GM12878 (cell line): Measurements from ENCODE around the gene CSNK1G2. TPM values are rescaled to one million over a fixed set of nuclear protein-coding genes. Genes with fewer than 3 reads are reported as not detected.

ENCODE experiments used
- ATAC-seq: fragments of 200-7000 bp; cut with Tn5 transposase; 3 replicates; pipeline ENCODE4 v1.9.1; 2020; ENCODE audit warnings: mild to moderate bottlenecking, moderate library complexity
- BruUV-seq: library from RNA; stranded (reverse); fragments of 400-500 nt; replicated peaks from 2 replicates; lab custom pipeline; 2021; lab: Mats Ljungman, UMichigan
- CTCF ChIA-PET: fragments of 300-600 bp; sonication (Branson Sonifier 250); formaldehyde crosslinking; extraction: SDS; loops from one replicate; lab custom pipeline; 2021; ENCODE audit warnings: inconsistent platforms; lab: Yijun Ruan, JAX
- POLR2A ChIA-PET: fragments of 350-600 bp; formaldehyde crosslinking; extraction: SDS; loops from one replicate; lab custom pipeline; 2021; ENCODE audit warnings: inconsistent platforms; lab: Charles Lee
- RAD21 ChIA-PET: fragments of 300-600 bp; sonication (Branson Sonifier 250); formaldehyde crosslinking; loops from one replicate; lab custom pipeline; 2023; ENCODE audit warnings: antibody characterized with exemption; ENCODE audit not compliant: unreplicated experiment; lab: Charles Lee
- SMC1A ChIA-PET: fragments of 300-600 bp; sonication (Branson Sonifier 250); formaldehyde crosslinking; loops from one replicate; lab custom pipeline; 2023; ENCODE audit not compliant: unreplicated experiment, uncharacterized antibody; lab: Charles Lee
- DNase-seq: peaks from one replicate; pipeline ENCODE4 v3.0.0-alpha.2; 2011; ENCODE audit warnings: low read depth, low spot score
- FAIRE-seq: peaks from 3 replicates; lab custom pipeline; 2011; peaks lifted over from hg19 to GRCh38; lab: Jason Lieb, UNC
- H2AFZ ChIP-seq: 2 replicates; pipeline ENCODE4 v1.6.0; 2011; ENCODE audit warnings: low read depth, low read length, control low read depth; ENCODE audit not compliant: control insufficient read depth
- H3K27ac ChIP-seq: 2 replicates; pipeline ENCODE4 v1.5.1; 2011; ENCODE audit warnings: control low read depth; ENCODE audit not compliant: control insufficient read depth, insufficient read depth
- H3K27me3 ChIP-seq, 2 experiments: replicated peaks in 1 of 2; 2 replicates each; pipeline versions ENCODE4 v1.6.0 to v1.6.1; 2011; ENCODE audit warnings: low read length in 1 of 2; ENCODE audit not compliant: control insufficient read depth in 2 of 2, insufficient read depth in 2 of 2
- H3K36me3 ChIP-seq, 2 experiments: 2 replicates each; pipeline ENCODE4 v1.5.1; 2011; ENCODE audit warnings: low read length in 1 of 2; ENCODE audit not compliant: control insufficient read depth in 2 of 2, insufficient read depth in 2 of 2
- H3K4me1 ChIP-seq: 2 replicates; pipeline ENCODE4 v1.6.1; 2011; ENCODE audit warnings: mild to moderate bottlenecking, low read length, moderate library complexity, mixed read lengths; ENCODE audit not compliant: control insufficient read depth, insufficient read depth
- H3K4me2 ChIP-seq: 2 replicates; pipeline ENCODE4 v1.6.0; 2011; ENCODE audit warnings: control low read depth; ENCODE audit not compliant: control insufficient read depth, insufficient read depth
- H3K4me3 ChIP-seq: fragments of 200-600 bp; sonication (generic); 2 replicates; pipeline ENCODE4 v1.5.1; 2016
- H3K79me2 ChIP-seq: 2 replicates; pipeline ENCODE4 v1.6.0; 2011; ENCODE audit warnings: low read length; ENCODE audit not compliant: control insufficient read depth, insufficient read depth
- H3K9ac ChIP-seq: 2 replicates; pipeline ENCODE4 v1.8.0; 2011; ENCODE audit warnings: low read length, control low read depth, mixed read lengths; ENCODE audit not compliant: control insufficient read depth, insufficient read depth
- H3K9me3 ChIP-seq: replicated peaks from 3 replicates; pipeline ENCODE4 v1.5.1; 2011; ENCODE audit warnings: mild to moderate bottlenecking, low read length; ENCODE audit not compliant: control insufficient read depth, insufficient read depth
- H4K20me1 ChIP-seq: 2 replicates; pipeline ENCODE4 v1.6.0; 2011; ENCODE audit not compliant: control insufficient read depth, insufficient read depth
- CBX5 ChIP-seq: sonication (generic); IDR thresholded peaks from 2 replicates; pipeline ENCODE4 v1.6.1; 2016; ENCODE audit warnings: low read depth, moderate library complexity, mild to moderate bottlenecking, inconsistent platforms
- FOS ChIP-seq: IDR thresholded peaks from 3 replicates; pipeline ENCODE4 v1.6.1; 2011; ENCODE audit warnings: borderline replicate concordance; ENCODE audit not compliant: insufficient read length; ENCODE audit errors: extremely low read depth
- NR2C1 ChIP-seq: fragments of 450-650 bp; IDR thresholded peaks from 2 replicates; pipeline ENCODE4 v1.6.1; 2017; ENCODE audit warnings: antibody characterized with exemption, mild to moderate bottlenecking, moderate library complexity
- PAX5 ChIP-seq: IDR thresholded peaks from 2 replicates; pipeline ENCODE4 v1.6.1; 2011; ENCODE audit warnings: low read depth, low read length, borderline replicate concordance
- SP1 ChIP-seq: IDR thresholded peaks from one replicate; pipeline ENCODE4 v1.6.1; 2011; ENCODE audit warnings: low read depth, low read length
- STAT3 ChIP-seq: IDR thresholded peaks from 2 replicates; pipeline ENCODE4 v1.6.1; 2011; ENCODE audit warnings: low read depth, low read length, improper control_type of control experiment
- SUZ12 ChIP-seq: fragments of 200-600 bp; sonication (generic); IDR thresholded peaks from one replicate; pipeline ENCODE4 v1.6.1; 2018; ENCODE audit warnings: antibody characterized with exemption, mild to moderate bottlenecking; ENCODE audit not compliant: unreplicated experiment
- TARDBP ChIP-seq: IDR thresholded peaks from 2 replicates; pipeline ENCODE4 v1.6.1; 2016; ENCODE audit warnings: borderline replicate concordance
- ZBED1 ChIP-seq: IDR thresholded peaks from 2 replicates; pipeline ENCODE4 v1.6.1; 2016; ENCODE audit warnings: borderline replicate concordance
- ZNF622 ChIP-seq: fragments of 450-650 bp; IDR thresholded peaks from 2 replicates; pipeline ENCODE4 v1.6.1; 2017; ENCODE audit warnings: mild to moderate bottlenecking, inconsistent platforms
- WGBS: methylation state at CpG from one replicate; pipeline ENCODE4 v1.1.6; 2016; ENCODE audit warnings: low lambda C conversion rate; ENCODE audit not compliant: insufficient replicate concordance, insufficient coverage; ENCODE audit errors: missing lambda C conversion rate; 5-methylcytosine and 5-hydroxymethylcytosine counted together
- in situ Hi-C: fragments of 300-500 bp; cut with MboI; formaldehyde crosslinking; loops from 9 replicates; pipeline ENCODE4 v1.14.3; 2018; ENCODE audit warnings: mixed read lengths
- intact Hi-C: fragments of 100-400 bp; cut with micrococcal nuclease; formaldehyde crosslinking; loops from one replicate; pipeline ENCODE4 v1.14.2; 2022; ENCODE audit not compliant: unreplicated experiment
- polyA plus RNA-seq, 11 experiments: library from polyadenylated mRNA; depleted of rRNA in 4 of 11; unstranded in 6 of 11; stranded (reverse) in 5 of 11; fragments of >200 nt; fragmentation: Nextera tagmentation in 4 of 11; fragmentation: Illumina TruSeq in 1 of 11; extraction: Ambion mirVana in 4 of 11; extraction: Trizol in 1 of 11; gene quantifications; 1 replicate in 1 of 11; 2 replicates in 10 of 11; pipeline versions ENCODE4 v1.2.1 to v1.2.3, GENCODE V29; 2011 to 2016; ENCODE audit warnings: inconsistent platforms in 2 of 11, missing spikeins in 2 of 11, low read depth in 1 of 11
- total RNA-seq, 4 experiments: library from RNA; depleted of rRNA in 3 of 4; stranded (reverse); fragments of >200 nt in 3 of 4; fragmentation: Illumina TruSeq in 1 of 4; extraction: Trizol in 1 of 4; gene quantifications; 2 replicates each; pipeline versions ENCODE4 v1.2.1 to v1.2.3, GENCODE V29; 2013 to 2021
- TF ChIP-seq, protein P1 (sequence below): fragments of 450-650 bp; IDR thresholded peaks from 2 replicates; pipeline ENCODE4 v1.6.1; 2017; ENCODE audit warnings: borderline replicate concordance
- TF ChIP-seq, protein P2 (sequence below): fragments of 450-650 bp; IDR thresholded peaks from 2 replicates; pipeline ENCODE4 v1.6.1; 2014; ENCODE audit warnings: mild to moderate bottlenecking
- TF ChIP-seq, protein P3 (sequence below): IDR thresholded peaks from 2 replicates; pipeline ENCODE4 v1.6.1; 2012; ENCODE audit warnings: low read depth, low read length, improper control_type of control experiment
- TF ChIP-seq, protein P4 (sequence below): fragments of 150-350 bp; IDR thresholded peaks from 2 replicates; pipeline ENCODE4 v1.6.1; 2014; ENCODE audit warnings: mild to moderate bottlenecking, low read depth, low read length
- TF ChIP-seq, protein P5 (sequence below): IDR thresholded peaks from 2 replicates; pipeline ENCODE4 v1.6.1; 2011; ENCODE audit warnings: mild to moderate bottlenecking, low read depth, low read length, moderate library complexity; ENCODE audit not compliant: insufficient replicate concordance
- TF ChIP-seq, protein P6 (sequence below): fragments of 450-650 bp; conservative IDR thresholded peaks from 2 replicates; pipeline ENCODE4 v1.6.1; 2017; ENCODE audit warnings: mild to moderate bottlenecking, moderate library complexity

The CSNK1G2 gene
- total and polyA plus RNA-seq, 10 of the 15 experiments (the other 5 are each of a cell fraction or from before 2014, with no cell fraction given): 0.64 to 109 (median 25.0) TPM

DNA sequence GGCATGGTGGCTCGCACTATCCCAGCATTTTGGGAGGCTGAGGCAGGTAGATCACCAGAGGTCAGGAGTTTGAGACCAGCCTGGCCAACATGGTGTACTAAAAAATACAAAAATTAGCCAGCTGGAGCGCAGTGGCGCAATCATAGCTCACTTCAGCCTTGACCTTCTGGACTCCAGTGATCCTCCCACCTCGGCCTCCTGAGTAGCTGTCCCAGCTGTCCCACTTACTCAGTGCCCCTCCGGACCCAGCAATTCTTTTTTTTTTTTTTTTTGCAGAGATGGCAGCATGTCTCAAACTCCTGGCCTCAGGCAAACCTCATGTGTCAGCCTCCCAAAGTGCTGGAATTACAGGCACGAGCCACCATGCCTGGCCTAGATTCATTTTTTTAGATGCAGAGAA is 38.0 kb upstream of the CSNK1G2 start:
- H3K4me2 ChIP-seq: peak overlapping the region; percentile 15; the same call in 1 of the 2 replicates
- no peak for DNase-seq
- SMC1A ChIA-PET: no interaction called here
- in situ Hi-C loops: no loop called here
- RAD21 ChIA-PET: interaction anchor here (0.7 to 2.5 kb wide), 3 partner anchors 27 to 622 kb away, joined by 5 to 9 read pairs (median 6); no protein-coding TSS in a partner anchor
- no peak for TF ChIP-seq PAX5
- TF ChIP-seq, protein P1, sequence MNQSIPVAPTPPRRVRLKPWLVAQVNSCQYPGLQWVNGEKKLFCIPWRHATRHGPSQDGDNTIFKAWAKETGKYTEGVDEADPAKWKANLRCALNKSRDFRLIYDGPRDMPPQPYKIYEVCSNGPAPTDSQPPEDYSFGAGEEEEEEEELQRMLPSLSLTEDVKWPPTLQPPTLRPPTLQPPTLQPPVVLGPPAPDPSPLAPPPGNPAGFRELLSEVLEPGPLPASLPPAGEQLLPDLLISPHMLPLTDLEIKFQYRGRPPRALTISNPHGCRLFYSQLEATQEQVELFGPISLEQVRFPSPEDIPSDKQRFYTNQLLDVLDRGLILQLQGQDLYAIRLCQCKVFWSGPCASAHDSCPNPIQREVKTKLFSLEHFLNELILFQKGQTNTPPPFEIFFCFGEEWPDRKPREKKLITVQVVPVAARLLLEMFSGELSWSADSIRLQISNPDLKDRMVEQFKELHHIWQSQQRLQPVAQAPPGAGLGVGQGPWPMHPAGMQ: no peak
- TF ChIP-seq SP1: no peak
- no peak for TF ChIP-seq STAT3
- TF ChIP-seq, protein P2, sequence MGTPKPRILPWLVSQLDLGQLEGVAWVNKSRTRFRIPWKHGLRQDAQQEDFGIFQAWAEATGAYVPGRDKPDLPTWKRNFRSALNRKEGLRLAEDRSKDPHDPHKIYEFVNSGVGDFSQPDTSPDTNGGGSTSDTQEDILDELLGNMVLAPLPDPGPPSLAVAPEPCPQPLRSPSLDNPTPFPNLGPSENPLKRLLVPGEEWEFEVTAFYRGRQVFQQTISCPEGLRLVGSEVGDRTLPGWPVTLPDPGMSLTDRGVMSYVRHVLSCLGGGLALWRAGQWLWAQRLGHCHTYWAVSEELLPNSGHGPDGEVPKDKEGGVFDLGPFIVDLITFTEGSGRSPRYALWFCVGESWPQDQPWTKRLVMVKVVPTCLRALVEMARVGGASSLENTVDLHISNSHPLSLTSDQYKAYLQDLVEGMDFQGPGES: no peak
- TF ChIP-seq, protein P3, sequence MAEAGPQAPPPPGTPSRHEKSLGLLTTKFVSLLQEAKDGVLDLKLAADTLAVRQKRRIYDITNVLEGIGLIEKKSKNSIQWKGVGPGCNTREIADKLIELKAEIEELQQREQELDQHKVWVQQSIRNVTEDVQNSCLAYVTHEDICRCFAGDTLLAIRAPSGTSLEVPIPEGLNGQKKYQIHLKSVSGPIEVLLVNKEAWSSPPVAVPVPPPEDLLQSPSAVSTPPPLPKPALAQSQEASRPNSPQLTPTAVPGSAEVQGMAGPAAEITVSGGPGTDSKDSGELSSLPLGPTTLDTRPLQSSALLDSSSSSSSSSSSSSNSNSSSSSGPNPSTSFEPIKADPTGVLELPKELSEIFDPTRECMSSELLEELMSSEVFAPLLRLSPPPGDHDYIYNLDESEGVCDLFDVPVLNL: no peak
- no peak for TF ChIP-seq SUZ12
- TF ChIP-seq, protein P4, sequence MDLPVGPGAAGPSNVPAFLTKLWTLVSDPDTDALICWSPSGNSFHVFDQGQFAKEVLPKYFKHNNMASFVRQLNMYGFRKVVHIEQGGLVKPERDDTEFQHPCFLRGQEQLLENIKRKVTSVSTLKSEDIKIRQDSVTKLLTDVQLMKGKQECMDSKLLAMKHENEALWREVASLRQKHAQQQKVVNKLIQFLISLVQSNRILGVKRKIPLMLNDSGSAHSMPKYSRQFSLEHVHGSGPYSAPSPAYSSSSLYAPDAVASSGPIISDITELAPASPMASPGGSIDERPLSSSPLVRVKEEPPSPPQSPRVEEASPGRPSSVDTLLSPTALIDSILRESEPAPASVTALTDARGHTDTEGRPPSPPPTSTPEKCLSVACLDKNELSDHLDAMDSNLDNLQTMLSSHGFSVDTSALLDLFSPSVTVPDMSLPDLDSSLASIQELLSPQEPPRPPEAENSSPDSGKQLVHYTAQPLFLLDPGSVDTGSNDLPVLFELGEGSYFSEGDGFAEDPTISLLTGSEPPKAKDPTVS: no peak
- TF ChIP-seq, protein P5, sequence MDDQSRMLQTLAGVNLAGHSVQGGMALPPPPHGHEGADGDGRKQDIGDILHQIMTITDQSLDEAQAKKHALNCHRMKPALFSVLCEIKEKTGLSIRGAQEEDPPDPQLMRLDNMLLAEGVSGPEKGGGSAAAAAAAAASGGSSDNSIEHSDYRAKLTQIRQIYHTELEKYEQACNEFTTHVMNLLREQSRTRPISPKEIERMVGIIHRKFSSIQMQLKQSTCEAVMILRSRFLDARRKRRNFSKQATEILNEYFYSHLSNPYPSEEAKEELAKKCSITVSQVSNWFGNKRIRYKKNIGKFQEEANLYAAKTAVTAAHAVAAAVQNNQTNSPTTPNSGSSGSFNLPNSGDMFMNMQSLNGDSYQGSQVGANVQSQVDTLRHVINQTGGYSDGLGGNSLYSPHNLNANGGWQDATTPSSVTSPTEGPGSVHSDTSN: no peak
- TF ChIP-seq TARDBP: no peak
- TF ChIP-seq FOS: no peak
- TF ChIP-seq, protein P6, sequence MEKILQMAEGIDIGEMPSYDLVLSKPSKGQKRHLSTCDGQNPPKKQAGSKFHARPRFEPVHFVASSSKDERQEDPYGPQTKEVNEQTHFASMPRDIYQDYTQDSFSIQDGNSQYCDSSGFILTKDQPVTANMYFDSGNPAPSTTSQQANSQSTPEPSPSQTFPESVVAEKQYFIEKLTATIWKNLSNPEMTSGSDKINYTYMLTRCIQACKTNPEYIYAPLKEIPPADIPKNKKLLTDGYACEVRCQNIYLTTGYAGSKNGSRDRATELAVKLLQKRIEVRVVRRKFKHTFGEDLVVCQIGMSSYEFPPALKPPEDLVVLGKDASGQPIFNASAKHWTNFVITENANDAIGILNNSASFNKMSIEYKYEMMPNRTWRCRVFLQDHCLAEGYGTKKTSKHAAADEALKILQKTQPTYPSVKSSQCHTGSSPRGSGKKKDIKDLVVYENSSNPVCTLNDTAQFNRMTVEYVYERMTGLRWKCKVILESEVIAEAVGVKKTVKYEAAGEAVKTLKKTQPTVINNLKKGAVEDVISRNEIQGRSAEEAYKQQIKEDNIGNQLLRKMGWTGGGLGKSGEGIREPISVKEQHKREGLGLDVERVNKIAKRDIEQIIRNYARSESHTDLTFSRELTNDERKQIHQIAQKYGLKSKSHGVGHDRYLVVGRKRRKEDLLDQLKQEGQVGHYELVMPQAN: no peak
- no peak for TF ChIP-seq CBX5
- TF ChIP-seq ZNF622: no peak
- no peak for TF ChIP-seq ZBED1
- no peak for TF ChIP-seq NR2C1
- no TSS peak for BruUV-seq
- no peaks in the 10 kb centered on the region for H3K27me3 ChIP-seq
- ATAC-seq: no peak
- POLR2A ChIA-PET: interaction anchor here (0.6 to 2.0 kb wide), 8 partner anchors 11 to 1358 kb away, joined by 3 to 9 read pairs (median 6); no protein-coding TSS in a partner anchor
- no peaks in the 10 kb centered on the region for H4K20me1 ChIP-seq
- CTCF ChIA-PET: interaction anchor here (0.6 to 3.0 kb wide), 5 partner anchors 12 to 40 kb away, joined by 3 to 10 read pairs (median 5); no protein-coding TSS in a partner anchor
- intact Hi-C loops: loop anchor here (10.0 kb wide), 1 partner anchor 192 kb away; the partner anchor contains the start of genes IZUMO4 and MOB3A
- 72% methylated on average over 6 of the region's 6 CpGs for WGBS
- H3K9me3 ChIP-seq: no peaks in the 10 kb centered on the region
- H3K4me1 ChIP-seq: peaks cover 27% of the 10 kb centered on the region
- no peak overlapping the region for H2AFZ ChIP-seq
- no peaks in the 10 kb centered on the region for H3K36me3 ChIP-seq
- H3K9ac ChIP-seq: no peak overlapping the region
- H3K79me2 ChIP-seq: peaks cover 19% of the 10 kb centered on the region
- FAIRE-seq: no peak
- peak overlapping the region; percentile 96; the same call in 1 of the 2 replicates for H3K27ac ChIP-seq
- peak overlapping the region; percentile 41; the same call in 1 of the 2 replicates for H3K4me3 ChIP-seq
